Measurements from ENCODE around the gene TMEM175. TPM values are rescaled to one million over a fixed set of nuclear protein-coding genes. Genes with fewer than 3 reads are reported as not detected.

TMEM175 gene
- total and polyA plus RNA-seq, 2 of the 8 experiments (the other 6 are each of a cell fraction or from before 2014, with no cell fraction given) = 4.9 to 20.7 TPM

GRCh38 chr4:948101-948935, 16.1 kb downstream of the TMEM175 start (continued):
- no peak for TF ChIP-seq ATF2 (IDR thresholded peaks at IDR 0.05; ENCODE audit: low read length)
- no peak for TF ChIP-seq CHD1 (IDR thresholded peaks at IDR 0.05; ENCODE audit: low read depth, low read length)
